IPS-18a (cell line): Measurements from ENCODE around the gene WIPF3.

Source experiments
- H3K27ac ChIP-seq: one replicate; pipeline ENCODE4 v1.5.1; 2013; ENCODE audit warnings: low read length
- H3K27me3 ChIP-seq: one replicate; pipeline ENCODE4 v1.6.1; 2013; ENCODE audit warnings: mild to moderate bottlenecking, low read length; ENCODE audit not compliant: control insufficient read depth, insufficient read depth
- H3K36me3 ChIP-seq: one replicate; pipeline ENCODE4 v1.6.1; 2013; ENCODE audit warnings: low read depth, low read length; ENCODE audit not compliant: control insufficient read depth
- H3K4me1 ChIP-seq: one replicate; pipeline ENCODE4 v1.6.1; 2013; ENCODE audit warnings: low read depth, low read length; ENCODE audit not compliant: control insufficient read depth
- H3K4me3 ChIP-seq: one replicate; pipeline ENCODE4 v1.5.1; 2013; ENCODE audit warnings: low read length
- H3K9ac ChIP-seq: one replicate; pipeline ENCODE4 v1.6.1; 2013; ENCODE audit warnings: mild to moderate bottlenecking, low read length, moderate library complexity
- H3K9me3 ChIP-seq: one replicate; pipeline ENCODE4 v1.6.1; 2013; ENCODE audit warnings: low read depth, low read length; ENCODE audit not compliant: control insufficient read depth

The WIPF3 gene, protein sequence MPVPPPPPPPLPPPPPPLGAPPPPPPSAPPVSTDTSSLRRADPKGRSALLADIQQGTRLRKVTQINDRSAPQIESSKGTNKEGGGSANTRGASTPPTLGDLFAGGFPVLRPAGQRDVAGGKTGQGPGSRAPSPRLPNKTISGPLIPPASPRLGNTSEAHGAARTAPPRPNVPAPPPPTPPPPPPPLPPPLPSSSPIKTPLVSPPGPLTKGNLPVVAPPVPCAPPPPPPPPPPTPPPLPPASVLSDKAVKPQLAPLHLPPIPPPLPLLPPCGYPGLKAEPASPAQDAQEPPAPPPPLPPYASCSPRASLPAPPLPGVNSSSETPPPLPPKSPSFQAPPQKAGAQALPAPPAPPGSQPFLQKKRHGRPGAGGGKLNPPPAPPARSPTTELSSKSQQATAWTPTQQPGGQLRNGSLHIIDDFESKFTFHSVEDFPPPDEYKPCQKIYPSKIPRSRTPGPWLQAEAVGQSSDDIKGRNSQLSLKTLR

DNA sequence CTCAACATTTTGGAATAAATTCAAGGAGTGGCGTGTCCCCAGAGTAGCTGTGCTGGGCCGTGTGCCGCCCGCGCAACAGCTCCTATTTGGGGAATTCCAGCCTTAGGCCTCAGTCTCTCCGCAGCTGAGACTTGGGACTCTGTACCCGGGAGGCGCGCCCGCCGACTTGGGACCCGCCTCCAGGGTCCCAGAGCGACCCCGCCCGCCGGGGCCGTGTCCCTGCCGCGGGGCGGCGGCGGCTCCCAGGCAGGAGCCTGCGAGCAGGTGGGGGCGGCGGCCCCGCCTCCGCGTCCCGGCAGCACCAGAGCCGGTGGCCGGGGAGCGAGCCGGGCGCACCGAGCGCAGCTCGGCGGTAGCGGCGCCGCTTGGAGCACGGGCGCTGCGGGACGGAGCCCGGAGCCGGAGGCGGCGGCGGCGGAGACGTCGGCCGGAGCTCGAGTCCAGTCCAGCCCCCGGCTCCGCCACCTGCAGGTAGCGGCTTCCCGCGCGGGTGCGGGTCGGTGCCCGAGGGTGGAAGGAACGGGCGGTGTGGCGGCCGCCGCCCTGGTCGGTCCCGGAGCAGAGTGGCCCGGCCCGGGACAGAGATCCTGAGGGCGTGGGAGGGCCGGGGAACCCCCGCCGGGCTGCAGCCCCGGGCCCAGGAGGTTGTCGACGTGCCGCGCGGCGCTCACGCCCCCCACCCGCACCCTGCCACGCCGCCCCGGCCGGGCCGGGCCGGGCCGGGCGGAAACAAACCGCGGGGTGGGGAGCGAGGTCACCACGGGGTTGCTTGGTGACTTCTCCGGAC lies at the start of gene WIPF3:
WIPF3 (plus strand) TSS at position 301 of the 787 bp plus-strand sequence. CDS start 28,217 bp downstream, outside the sequence.
- Histone ChIP-seq H3K4me1 (no peaks in the 10 kb centered on the region), H3K9ac (peak within 1 kb of the TSS; percentile 23), H3K36me3 (no peaks in the 10 kb centered on the region), H3K27me3 (peaks cover 41% of the 10 kb centered on the region), H3K9me3 (no peaks in the 10 kb centered on the region), H3K27ac (no peak within 1 kb of the TSS), H3K4me3 (peak within 1 kb of the TSS; percentile 73)

- no peak overlapping the region for H3K9ac ChIP-seq
- H3K4me3 ChIP-seq, result no peak overlapping the region
- no peaks in the 10 kb centered on the region for H3K9me3 ChIP-seq
- no peaks in the 10 kb centered on the region for H3K4me1 ChIP-seq
- no peak overlapping the region for H3K27ac ChIP-seq
- no peaks in the 10 kb centered on the region for H3K36me3 ChIP-seq
- H3K27me3 ChIP-seq, result no peaks in the 10 kb centered on the region
These were observed 43.0 kb upstream of the WIPF3 start for GRCh38 chr7:29763266-29763665.

DNA sequence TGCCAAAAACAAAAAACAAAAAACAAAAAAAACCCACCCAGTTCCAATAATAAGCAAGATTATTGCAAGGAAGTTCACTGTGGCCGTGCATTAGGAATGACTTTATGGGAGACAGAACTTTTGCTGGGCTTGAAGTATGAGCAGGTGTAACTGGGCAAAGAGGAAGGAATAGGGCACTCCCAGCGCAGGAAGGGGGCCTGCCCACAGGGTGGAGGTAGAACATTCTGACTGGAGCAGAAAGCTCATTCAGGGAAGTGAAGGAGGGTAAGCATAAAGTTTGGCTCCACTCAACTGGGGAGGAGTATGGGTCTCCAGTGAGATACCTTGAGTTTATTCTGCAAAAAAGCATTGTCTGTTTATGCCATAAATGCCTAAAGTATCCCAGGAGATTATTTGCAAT lies 42.1 kb upstream of the WIPF3 start:
- Histone ChIP-seq H3K4me3 (no peak overlapping the region), H3K9ac (no peak overlapping the region), H3K36me3 (no peaks in the 10 kb centered on the region), H3K27ac (no peak overlapping the region), H3K27me3 (no peaks in the 10 kb centered on the region), H3K9me3 (no peaks in the 10 kb centered on the region), H3K4me1 (no peaks in the 10 kb centered on the region)

GRCh38 chr7:29765490-29765889 lies 40.8 kb upstream of the WIPF3 start:
- Histone ChIP-seq H3K9ac (no peak overlapping the region), H3K9me3 (no peaks in the 10 kb centered on the region), H3K4me1 (no peaks in the 10 kb centered on the region), H3K27me3 (no peaks in the 10 kb centered on the region), H3K4me3 (no peak overlapping the region), H3K27ac (no peak overlapping the region), H3K36me3 (no peaks in the 10 kb centered on the region)

- no peaks in the 10 kb centered on the region for H3K27me3 ChIP-seq
- H3K9me3 ChIP-seq, result no peaks in the 10 kb centered on the region
- no peak overlapping the region for H3K9ac ChIP-seq
- H3K27ac ChIP-seq, result no peak overlapping the region
- no peaks in the 10 kb centered on the region for H3K36me3 ChIP-seq
- no peaks in the 10 kb centered on the region for H3K4me1 ChIP-seq
- no peak overlapping the region for H3K4me3 ChIP-seq
These were observed 35.9 kb upstream of the WIPF3 start for GRCh38 chr7:29770371-29770770.

DNA sequence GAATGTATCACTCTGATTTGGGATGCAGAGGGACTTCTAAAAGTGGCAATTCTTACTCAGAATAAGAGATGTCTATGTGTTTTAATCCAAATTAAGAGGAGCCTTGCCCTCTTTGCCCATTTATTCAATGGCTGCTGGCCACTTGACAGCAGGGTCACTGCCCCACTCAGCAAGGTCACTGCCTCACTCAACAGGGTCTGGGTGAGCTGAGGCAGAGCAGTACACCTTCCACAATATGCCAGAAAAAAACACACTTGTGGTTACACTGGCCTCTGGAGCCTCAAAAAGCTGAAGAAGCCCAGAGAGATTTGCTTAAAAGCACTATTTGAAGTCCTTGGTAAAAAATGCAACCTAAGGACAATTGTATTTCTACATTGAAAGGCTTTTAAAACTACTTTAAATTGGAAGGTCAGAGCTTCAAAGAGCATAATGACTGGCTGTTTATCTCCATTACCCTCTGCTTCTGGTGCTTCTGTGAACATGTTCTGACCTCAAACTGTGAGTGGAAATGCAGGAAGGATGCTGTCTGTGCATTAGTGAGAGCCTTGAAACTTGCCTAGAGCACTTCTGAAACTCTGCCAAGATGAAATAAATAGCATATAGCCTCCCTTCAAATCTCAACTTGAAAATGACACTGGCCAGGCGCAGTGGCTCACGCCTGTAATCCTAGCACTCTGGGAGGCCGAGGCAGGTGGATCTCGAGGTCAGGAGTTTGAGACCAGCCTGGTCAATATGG lies 35.1 kb upstream of the WIPF3 start:
- Histone ChIP-seq H3K9me3 (no peaks in the 10 kb centered on the region), H3K9ac (no peak overlapping the region), H3K27me3 (no peaks in the 10 kb centered on the region), H3K27ac (no peak overlapping the region), H3K4me1 (no peaks in the 10 kb centered on the region), H3K4me3 (no peak overlapping the region), H3K36me3 (no peaks in the 10 kb centered on the region)

GRCh38 chr7:29779017-29779416 lies 27.3 kb upstream of the WIPF3 start:
- H3K4me3 ChIP-seq, result no peak overlapping the region
- no peaks in the 10 kb centered on the region for H3K4me1 ChIP-seq
- no peaks in the 10 kb centered on the region for H3K9me3 ChIP-seq
- H3K27ac ChIP-seq, result no peak overlapping the region
- H3K36me3 ChIP-seq, result no peaks in the 10 kb centered on the region
- no peak overlapping the region for H3K9ac ChIP-seq
- no peaks in the 10 kb centered on the region for H3K27me3 ChIP-seq

- Histone ChIP-seq H3K9ac (no peak overlapping the region), H3K4me1 (no peaks in the 10 kb centered on the region), H3K27ac (no peak overlapping the region), H3K9me3 (no peaks in the 10 kb centered on the region), H3K36me3 (no peaks in the 10 kb centered on the region), H3K27me3 (no peaks in the 10 kb centered on the region), H3K4me3 (no peak overlapping the region)
These were observed 26.0 kb upstream of the WIPF3 start for GRCh38 chr7:29780346-29780745.

GRCh38 chr7:29783671-29784070 lies 22.6 kb upstream of the WIPF3 start:
- H3K27me3 ChIP-seq, result no peaks in the 10 kb centered on the region
- H3K4me3 ChIP-seq, result no peak overlapping the region

GRCh38 chr7:29793507-29793906 lies 12.8 kb upstream of the WIPF3 start:
- no peak overlapping the region for H3K27ac ChIP-seq

More at GRCh38 chr7:29783671-29784070, 22.6 kb upstream of the WIPF3 start:
- no peak overlapping the region for H3K27ac ChIP-seq
- no peaks in the 10 kb centered on the region for H3K36me3 ChIP-seq
- H3K9me3 ChIP-seq, result no peaks in the 10 kb centered on the region
- no peak overlapping the region for H3K9ac ChIP-seq
- H3K4me1 ChIP-seq, result no peaks in the 10 kb centered on the region

DNA sequence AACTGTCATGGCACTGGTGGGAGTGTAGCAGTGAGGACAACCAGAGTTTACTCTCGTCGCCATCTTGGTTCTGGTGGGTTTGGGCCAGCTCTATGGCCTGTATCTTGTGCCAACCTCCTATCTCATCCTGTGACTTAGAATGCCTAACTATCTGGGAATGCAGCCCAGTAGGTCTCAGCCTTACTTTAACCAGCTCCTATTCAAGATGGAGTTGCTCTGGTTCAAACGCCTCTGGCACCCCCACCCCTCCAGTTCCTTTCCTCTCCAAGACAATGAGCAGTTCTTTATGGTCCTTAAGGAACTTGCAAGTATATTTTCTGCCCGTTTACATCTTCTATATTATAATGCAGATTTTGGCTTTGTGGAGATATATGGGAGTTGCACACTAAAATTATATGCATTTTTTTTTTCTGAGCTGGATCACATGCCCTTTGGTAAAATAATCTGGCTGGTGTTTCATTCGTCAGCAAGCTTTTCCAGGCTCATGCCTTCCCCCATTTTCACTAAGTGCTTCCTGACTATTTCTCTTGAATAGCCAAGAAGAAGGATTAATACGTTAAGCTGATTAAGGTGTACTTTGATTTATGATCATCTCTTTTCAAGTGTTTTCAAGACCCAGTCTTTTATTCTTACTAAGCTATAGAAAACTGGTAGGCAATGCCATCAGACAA lies 11.2 kb upstream of the WIPF3 start:
- Histone ChIP-seq H3K27ac (no peak overlapping the region), H3K36me3 (no peaks in the 10 kb centered on the region), H3K9me3 (no peaks in the 10 kb centered on the region), H3K27me3 (no peaks in the 10 kb centered on the region), H3K4me1 (peaks cover 18% of the 10 kb centered on the region), H3K9ac (no peak overlapping the region), H3K4me3 (no peak overlapping the region)

More at GRCh38 chr7:29793507-29793906, 12.8 kb upstream of the WIPF3 start:
- Histone ChIP-seq H3K9me3 (no peaks in the 10 kb centered on the region), H3K4me1 (peaks cover 18% of the 10 kb centered on the region), H3K9ac (no peak overlapping the region), H3K4me3 (peak overlapping the region; percentile 31), H3K36me3 (no peaks in the 10 kb centered on the region), H3K27me3 (no peaks in the 10 kb centered on the region)
